DMS53 treated with DMSO at 0.1 percent for 48 hours (cell line): Measurements from ENCODE around the gene OR2L13.
"Not testable (repeated sequence)": the region's sequence is repeated elsewhere in the genome, so short reads cannot be mapped to it uniquely, and the experiment has no call there.

ENCODE experiments used
- DNase-seq: peaks from one replicate; lab custom pipeline; 2025; ENCODE audit not compliant: unreplicated experiment; lab: John Stamatoyannopoulos, UW

The OR2L13 gene, protein sequence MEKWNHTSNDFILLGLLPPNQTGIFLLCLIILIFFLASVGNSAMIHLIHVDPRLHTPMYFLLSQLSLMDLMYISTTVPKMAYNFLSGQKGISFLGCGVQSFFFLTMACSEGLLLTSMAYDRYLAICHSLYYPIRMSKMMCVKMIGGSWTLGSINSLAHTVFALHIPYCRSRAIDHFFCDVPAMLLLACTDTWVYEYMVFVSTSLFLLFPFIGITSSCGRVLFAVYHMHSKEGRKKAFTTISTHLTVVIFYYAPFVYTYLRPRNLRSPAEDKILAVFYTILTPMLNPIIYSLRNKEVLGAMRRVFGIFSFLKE

DNA sequence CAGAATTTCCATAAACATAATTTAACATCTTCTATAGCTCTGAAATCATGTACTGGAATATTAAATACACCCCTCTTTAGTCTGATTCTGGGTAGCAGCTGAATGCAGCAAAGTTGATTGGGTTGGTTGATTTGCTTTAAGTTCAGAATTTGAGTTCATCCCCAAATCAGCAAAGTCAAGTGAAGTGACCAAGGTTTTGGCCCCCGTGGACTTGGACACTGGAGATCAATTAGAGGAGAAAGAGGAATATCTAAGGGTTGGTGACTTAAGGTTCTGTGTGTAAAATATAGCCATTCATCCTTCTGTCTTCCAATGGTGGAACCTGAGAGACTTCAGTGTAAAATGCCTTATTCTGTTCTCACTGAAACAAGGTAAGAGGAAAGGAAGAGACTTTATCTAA lies at the start of gene OR2L13:
OR2L13 (plus strand) TSS at position 301 of the 400 bp plus-strand sequence. CDS start 4,192 bp downstream, outside the sequence.
- DNase-seq, result no peak

DNA sequence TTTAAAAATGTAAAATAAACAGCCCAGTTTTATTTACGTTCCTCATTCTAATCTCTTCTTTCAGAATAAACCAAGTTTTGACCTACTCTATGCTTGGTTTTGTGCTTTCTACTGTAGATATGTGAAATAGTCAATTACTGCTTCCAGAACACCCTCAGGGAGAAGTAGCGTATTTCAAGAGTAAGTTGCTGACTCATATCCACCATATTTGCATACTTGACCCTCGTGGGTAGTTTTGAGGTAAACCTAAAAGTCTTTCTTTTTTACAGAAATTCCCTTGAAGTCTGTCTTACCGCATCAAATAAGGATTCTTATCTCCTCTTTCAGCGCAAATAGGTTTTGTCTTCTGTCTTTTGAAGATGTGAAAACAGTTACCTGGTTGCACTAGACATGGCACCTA lies 49.8 kb upstream of the OR2L13 start:
- no peak for DNase-seq

DNA sequence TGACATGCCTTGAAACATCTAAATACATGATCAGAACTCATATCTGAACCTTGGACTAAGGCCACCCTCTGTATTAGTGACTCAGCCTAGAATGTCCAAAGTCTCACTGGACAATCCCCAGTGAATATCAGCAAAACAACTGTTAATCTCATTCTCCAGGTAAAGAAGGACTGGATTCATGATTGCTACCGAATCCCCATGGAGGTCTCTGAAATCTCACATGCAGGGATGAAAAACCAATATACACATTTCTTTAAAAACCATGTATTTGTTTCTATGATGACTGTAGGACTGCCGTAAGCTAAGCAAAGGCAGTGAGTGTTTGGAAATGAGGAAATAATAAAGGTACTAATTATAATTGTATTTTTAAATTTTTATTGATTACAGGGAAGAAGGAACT lies 48.4 kb upstream of the OR2L13 start, which contains the start of gene OR2L3:
OR2L3 (plus strand) TSS at position 301 of the 400 bp plus-strand sequence. CDS start 13,846 bp downstream, outside the sequence.
- no peak for DNase-seq

DNA sequence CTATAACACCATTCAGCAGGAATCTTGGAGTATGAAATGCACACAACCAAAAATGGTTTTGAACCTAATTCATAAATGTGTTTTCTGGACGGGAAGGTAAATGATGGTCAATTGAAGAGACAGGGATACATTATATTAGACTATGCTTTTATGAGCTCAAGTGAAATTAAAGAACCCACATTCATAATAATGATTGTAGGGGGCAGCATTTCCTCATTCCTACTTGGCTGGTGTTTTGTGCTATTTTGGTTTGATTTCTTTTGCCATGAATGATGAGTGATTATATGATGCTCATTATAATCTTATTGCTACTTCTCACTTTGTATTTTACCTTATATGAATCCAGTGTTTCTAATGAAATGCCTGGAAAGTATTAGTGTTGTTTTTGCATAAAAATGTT lies 48.0 kb upstream of the OR2L13 start:
- no peak for DNase-seq

DNA sequence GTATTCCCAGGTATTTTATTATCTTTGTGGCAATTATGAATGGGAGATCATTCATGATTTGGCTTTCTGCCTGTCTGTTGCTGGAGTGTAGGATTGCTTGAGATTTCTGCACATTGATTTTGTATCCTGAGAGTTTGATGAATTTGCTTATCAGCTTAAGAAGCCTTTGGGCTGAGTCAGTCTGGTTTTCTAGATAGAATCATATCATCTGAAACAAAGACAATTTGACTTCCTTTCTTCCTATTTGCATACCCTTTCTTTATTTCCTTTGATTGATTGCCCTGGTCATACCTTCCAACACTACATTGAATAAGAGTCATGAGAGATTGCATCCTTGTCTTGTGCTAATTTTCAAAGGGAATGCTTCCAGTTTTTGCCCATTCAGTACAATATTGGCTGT lies 40.3 kb upstream of the OR2L13 start:
- no peak for DNase-seq

DNA sequence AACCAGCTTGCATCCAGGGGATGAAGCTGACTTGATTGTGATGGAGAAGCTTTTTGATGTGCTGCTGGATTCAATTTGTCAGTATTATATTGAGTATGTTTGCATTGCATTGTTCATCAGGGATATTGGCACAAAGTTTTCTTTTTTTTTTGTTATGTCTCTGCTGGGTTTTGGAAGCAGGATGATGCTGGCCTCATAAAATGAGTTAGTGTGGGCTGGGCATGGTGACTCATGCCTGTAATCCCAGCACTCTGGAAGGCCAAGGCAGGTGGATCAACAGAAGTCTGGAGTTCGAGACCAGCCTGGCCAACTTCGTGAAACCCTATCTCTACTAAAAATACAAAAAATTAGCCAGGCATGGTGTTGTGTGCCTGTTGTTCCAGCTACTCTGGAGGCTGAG lies 39.7 kb upstream of the OR2L13 start:
- no peak for DNase-seq

DNA sequence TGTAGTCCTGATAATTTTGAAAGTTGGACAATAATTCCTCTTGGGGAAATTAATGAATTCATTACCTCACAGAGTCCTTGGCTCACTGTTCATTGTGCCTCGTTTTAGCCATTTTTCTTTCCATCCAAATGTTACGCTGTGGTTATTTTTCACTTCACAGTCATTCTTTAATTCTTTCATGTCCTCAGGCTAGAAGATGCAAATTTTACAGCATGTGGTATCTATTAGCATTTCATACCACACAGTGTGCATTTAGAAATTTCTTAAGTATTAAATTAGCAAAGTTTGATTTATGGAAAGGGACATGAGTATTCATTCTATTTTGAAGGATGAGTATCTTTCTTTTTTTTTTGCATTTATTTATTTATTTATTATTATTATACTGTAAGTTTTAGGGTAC lies 29.9 kb upstream of the OR2L13 start:
- no peak for DNase-seq

DNA sequence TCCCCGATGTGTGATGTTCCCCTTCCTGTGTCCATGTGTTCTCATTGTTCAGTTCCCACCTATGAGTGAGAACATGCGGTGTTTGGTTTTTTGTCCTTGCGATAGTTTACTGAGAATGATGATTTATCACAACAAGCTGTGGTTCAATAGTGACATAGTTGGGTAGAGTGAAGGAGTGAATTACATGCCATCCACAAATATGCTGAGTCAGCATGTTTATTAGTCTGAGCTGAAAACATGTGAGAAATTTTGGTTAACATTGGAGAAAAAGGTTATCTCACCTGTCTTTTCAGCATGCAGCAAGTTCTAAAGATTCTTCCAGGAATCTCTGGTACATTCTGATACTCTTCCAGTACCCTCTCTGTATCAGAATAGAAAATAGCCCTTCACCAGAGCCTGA lies 29.4 kb upstream of the OR2L13 start:
- DNase-seq, result no peak

DNA sequence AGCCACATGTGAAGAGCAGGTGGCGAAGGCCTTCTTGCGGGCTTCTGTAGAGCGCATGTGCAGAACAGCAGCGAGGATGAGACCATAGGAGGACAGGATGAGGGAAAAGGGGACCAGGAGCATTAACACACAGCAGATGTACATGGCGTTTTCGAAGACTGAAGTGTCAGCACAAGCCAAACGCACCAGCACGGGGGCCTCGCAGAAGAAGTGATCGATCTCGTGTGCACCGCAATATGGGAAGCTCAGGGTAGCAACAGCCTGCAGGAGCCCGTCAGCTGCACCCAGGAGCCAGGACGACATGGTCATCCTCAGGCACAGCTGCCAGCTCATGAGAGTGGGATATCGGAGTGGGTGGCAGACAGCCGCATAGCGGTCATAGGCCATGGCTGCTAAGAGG lies 11.1 kb upstream of the OR2L13 start:
- not testable (repeated sequence) for DNase-seq

DNA sequence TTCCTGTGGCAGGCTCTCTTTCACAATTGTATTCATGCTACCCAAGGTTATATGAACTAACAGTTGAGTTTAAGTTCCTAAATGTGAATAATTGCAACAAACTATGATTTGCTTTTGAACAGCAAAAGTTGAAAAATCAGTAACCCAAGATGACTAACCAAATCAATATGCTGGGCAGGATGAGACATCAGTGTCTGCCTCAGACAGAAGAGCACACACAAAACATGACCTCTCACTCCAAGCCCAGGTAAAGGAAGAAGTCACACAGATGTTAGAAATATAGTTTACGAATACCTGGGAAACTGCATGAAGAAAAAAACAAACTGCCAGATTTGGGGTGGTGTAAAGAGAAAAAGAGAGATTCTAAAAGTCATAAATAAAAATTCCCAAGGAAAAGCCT lies 3.5 kb downstream of the OR2L13 start:
- DNase-seq, result no peak

DNA sequence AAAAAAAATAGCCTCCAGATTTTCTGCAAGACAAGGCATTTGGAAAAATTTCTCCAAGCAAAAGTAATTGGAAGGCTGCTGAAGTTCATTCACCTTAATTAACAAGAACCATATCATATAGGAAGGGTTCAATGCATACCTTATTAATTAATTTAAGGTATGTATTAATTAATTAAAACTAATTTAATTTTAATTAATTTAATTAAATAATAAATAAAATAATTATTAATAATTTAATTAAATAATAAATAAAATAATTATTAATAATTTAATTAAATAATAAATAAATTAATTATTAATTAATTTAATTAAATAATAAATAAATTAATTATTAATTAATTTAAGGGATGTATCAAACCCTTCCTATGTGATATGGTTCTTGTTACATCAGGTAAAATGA lies 7.9 kb downstream of the OR2L13 start:
- no peak for DNase-seq

DNA sequence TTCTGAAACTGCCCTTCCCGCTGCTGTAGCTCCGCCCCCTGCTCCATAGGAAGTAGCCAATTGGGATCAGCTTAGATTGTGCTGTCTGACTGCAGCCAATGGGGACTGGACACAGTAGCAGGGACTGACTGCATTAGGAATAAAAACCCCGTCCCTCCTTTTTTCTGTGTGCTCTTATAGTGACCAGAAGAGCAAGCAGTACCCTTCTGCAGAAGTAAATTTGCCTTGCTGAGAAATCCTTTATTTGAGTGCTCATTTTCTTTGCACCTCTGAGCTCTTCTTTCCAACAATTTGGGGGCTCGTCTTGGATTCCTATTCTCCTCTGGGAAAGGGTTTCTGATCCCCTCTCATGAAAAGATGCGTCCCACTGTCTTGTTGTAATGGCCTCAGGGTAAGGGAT lies 16.2 kb downstream of the OR2L13 start:
- no peak for DNase-seq

DNA sequence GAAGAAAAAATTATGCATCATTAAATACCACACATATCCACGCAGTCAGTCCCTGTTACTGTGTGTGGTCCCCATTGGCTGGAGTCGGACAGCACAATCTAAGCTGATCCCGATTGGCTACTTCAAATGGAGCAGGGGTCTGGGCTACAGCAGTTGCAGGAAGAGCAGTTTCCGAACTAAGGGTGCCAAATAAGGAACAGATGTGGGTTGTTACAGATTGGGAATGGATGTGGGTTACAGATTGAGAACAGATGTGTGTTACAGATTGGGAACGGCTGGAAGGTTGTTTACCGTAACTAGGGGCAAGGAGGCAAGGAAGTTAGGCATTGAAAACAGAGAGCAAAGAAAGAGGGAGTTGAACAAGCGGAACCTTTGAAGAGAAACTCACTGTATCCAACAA lies 19.9 kb downstream of the OR2L13 start:
- DNase-seq, result no peak

DNA sequence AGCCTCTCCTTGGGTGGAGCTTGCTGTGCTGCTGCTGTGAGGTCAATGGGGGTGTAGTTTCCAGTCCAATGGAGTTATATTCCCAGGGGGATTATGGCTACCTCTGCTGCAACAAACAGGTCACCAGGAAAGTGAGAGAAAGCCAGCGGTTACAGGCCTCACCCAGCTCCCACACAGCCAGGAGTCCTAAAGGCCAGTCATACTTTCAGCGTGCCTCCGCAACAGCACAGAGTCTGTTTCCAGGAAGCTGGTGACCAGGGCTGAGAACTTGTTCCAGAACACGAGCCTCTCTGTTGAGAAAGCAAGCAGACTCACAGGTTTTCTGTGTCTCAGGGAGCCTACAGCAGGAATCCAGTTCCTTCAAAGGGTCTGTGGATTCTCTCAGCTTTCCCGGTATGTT lies 32.7 kb downstream of the OR2L13 start:
- no peak for DNase-seq

DNA sequence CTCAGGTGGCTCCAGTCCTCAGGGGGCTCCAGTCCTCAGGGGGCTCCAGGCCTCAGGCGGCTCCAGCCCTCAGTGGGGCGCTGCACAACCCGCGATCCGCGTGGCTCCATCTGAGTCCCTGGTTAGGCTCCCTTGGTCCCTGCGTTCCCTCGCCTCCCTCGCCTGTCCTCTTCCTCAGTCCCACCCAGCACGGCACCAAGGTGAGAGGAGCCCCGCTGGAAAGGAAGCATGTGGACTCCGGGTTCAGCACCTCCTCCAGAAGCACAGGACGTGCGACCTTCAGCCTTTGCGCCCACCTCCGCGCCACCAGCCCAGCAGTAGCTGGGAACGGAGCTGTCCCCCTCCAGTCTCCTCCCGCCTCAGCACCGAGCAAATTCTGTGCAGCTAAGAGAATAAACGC lies 41.8 kb downstream of the OR2L13 start:
- DNase-seq, result no peak

DNA sequence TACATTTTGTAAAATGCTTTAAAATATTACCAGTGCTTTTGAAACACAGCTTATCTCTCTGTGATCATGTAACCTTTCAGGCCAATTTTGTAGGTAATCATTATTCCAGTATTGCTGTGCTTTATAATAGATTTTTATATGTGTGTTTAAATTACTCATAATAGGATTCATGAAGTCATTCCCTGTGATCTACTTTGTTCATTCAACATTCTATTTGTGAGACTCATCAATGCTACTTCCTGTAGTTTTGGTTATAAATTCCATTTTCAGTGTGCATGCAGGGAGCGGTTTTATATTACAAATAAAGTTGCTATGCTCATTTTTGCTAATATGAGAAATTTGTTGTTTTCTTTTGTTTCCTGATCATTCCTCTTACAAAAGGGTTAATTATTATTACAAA lies 45.9 kb downstream of the OR2L13 start:
- no peak for DNase-seq

DNA sequence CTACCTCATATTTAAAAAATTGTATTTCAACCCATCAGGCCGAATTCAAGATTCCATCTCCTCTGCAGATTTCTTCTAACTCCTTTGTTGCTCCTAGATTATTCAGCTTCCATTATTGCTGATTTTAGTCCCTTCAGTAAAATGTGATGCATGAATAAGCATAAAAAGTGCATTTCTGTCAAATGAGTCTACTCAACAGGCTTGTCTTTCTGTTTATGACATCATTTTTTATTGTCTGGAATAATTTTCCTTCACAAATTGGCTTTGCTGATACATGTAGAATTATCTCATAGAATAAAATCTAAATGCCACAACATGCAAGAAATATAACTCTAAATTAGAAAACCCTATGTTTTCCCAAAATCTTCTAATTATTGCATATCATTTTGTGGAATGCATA lies 48.3 kb downstream of the OR2L13 start:
- DNase-seq, result no peak

DNA sequence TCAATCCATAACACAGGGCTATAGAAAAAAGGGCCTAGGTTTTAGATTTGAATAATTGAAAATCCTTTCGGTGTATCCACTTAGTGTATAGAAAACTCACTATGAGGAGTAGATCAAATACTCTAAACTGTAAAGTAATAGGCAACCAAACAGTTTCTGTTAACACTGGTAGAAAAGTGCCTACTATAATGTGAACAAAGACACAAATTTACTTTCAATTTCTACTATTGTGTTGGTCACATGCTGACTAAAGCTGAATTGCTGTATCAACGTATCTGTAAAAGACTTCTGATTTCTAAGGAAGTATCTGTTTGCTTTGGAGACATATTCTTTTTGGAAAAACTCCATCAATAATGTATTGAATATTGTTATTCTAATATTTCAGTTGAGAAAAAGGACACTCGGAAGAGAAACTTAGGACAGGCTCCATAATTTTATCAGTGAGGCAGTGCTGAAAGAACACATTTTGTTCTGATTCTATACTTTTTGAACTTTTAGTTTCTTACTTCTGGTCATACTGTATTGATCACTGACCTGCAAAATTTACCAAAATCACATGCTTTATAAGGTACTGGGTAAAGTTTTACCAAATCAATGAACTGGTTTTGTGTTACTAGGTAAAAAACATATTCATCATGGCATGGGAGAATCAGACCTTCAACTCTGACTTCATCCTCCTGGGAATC lies 49.7 kb downstream of the OR2L13 start, which contains the start of gene OR2M5:
OR2M5 (plus strand) TSS at position 636 of the 686 bp plus-strand sequence; CDS start at position 636, 0 bp downstream.
- DNase-seq, result no peak
